GM18499 (cell line): ENCODE results near the gene MYOM3.

Source experiments
- ATAC-seq: cut with Tn5 transposase; IDR thresholded peaks from one replicate; pipeline ENCODE4 v1.9.1; 2021; ENCODE audit warnings: moderate number of reproducible peaks; ENCODE audit not compliant: insufficient read depth, unreplicated experiment

Gene MYOM3

GRCh38 chr1:24100945-24101737 lies 10.8 kb downstream of the MYOM3 start:
- no peak for ATAC-seq

- ATAC-seq: no peak
These were observed 12.8 kb downstream of the MYOM3 start for GRCh38 chr1:24098943-24099638.

GRCh38 chr1:24098102-24098501 lies 13.8 kb downstream of the MYOM3 start:
- no peak for ATAC-seq

- ATAC-seq: no peak
These were observed 14.3 kb downstream of the MYOM3 start for GRCh38 chr1:24097663-24098062.

GRCh38 chr1:24096739-24097103 lies 15.2 kb downstream of the MYOM3 start:
- no peak for ATAC-seq

GRCh38 chr1:24096009-24096738 lies 15.8 kb downstream of the MYOM3 start:
- ATAC-seq: no peak

- ATAC-seq: no peak
These were observed 16.6 kb downstream of the MYOM3 start for GRCh38 chr1:24095140-24095859.

- no peak for ATAC-seq
These were observed 17.4 kb downstream of the MYOM3 start for GRCh38 chr1:24094554-24094953.

GRCh38 chr1:24093732-24094131 lies 18.2 kb downstream of the MYOM3 start:
- ATAC-seq: no peak

- ATAC-seq: no peak
These were observed 19.0 kb downstream of the MYOM3 start for GRCh38 chr1:24092979-24093378.

GRCh38 chr1:24091971-24092482 lies 19.9 kb downstream of the MYOM3 start:
- no peak for ATAC-seq

GRCh38 chr1:24090736-24091135 lies 21.2 kb downstream of the MYOM3 start:
- no peak for ATAC-seq

GRCh38 chr1:24089743-24090555 lies 22.0 kb downstream of the MYOM3 start:
- no peak for ATAC-seq

GRCh38 chr1:24089027-24089742 lies 22.8 kb downstream of the MYOM3 start:
- ATAC-seq: no peak

- no peak for ATAC-seq
These were observed 25.5 kb downstream of the MYOM3 start for GRCh38 chr1:24086466-24086865.

- ATAC-seq: no peak
These were observed 26.4 kb downstream of the MYOM3 start for GRCh38 chr1:24085546-24085945.

GRCh38 chr1:24085007-24085406 lies 26.9 kb downstream of the MYOM3 start:
- ATAC-seq: no peak

GRCh38 chr1:24084050-24084449 lies 27.9 kb downstream of the MYOM3 start:
- no peak for ATAC-seq

- no peak for ATAC-seq
These were observed 29.6 kb downstream of the MYOM3 start for GRCh38 chr1:24082372-24082771.
